Fibroblast of mammary gland (primary cell): Measurements from ENCODE around the gene MAGI1.
"Not testable (repeated sequence)": the region's sequence is repeated elsewhere in the genome, so short reads cannot be mapped to it uniquely, and the experiment has no call there.

Experiments
- DNase-seq: peaks from one replicate; pipeline ENCODE4 v3.0.0-alpha.2; 2010; ENCODE audit warnings: low read depth
- H3K4me3 ChIP-seq: 2 replicates; pipeline ENCODE4 v1.5.1; 2011; ENCODE audit warnings: low read depth, mild to moderate bottlenecking, low read length, moderate library complexity; ENCODE audit not compliant: control insufficient read depth
- TF ChIP-seq, protein P1 (sequence below): conservative IDR thresholded peaks from 2 replicates; pipeline ENCODE4 v1.5.1; 2011; ENCODE audit warnings: low read depth, low read length, inconsistent platforms; ENCODE audit not compliant: control insufficient read depth, insufficient read depth

The MAGI1 gene

GRCh38 chr3:65526656-65527055 is 512.1 kb downstream of the MAGI1 start:
- TF ChIP-seq, protein P1, sequence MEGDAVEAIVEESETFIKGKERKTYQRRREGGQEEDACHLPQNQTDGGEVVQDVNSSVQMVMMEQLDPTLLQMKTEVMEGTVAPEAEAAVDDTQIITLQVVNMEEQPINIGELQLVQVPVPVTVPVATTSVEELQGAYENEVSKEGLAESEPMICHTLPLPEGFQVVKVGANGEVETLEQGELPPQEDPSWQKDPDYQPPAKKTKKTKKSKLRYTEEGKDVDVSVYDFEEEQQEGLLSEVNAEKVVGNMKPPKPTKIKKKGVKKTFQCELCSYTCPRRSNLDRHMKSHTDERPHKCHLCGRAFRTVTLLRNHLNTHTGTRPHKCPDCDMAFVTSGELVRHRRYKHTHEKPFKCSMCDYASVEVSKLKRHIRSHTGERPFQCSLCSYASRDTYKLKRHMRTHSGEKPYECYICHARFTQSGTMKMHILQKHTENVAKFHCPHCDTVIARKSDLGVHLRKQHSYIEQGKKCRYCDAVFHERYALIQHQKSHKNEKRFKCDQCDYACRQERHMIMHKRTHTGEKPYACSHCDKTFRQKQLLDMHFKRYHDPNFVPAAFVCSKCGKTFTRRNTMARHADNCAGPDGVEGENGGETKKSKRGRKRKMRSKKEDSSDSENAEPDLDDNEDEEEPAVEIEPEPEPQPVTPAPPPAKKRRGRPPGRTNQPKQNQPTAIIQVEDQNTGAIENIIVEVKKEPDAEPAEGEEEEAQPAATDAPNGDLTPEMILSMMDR = no peak
- no peak overlapping the region for H3K4me3 ChIP-seq
- DNase-seq = no peak

DNA sequence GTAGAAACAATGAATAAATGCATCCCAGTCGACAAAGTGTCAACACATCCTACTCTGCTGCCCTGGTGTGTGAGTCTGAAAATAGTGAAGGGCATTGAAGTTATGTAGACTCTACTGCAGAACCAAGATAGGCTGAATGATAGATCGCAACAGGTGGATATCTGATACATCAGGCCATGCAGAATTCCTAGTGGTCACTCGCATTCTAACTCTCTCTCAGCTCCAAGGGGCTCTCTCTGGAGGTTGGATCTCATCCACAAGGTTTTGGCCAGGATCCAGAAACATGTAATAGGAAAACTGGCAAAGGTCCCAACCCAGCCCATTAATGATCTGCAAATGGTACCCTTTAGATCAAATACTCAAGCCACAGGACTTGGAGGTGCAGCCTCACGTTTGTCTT is 514.1 kb downstream of the MAGI1 start:
- H3K4me3 ChIP-seq = no peak overlapping the region
- no peak for DNase-seq
- TF ChIP-seq, protein P1 = no peak

DNA sequence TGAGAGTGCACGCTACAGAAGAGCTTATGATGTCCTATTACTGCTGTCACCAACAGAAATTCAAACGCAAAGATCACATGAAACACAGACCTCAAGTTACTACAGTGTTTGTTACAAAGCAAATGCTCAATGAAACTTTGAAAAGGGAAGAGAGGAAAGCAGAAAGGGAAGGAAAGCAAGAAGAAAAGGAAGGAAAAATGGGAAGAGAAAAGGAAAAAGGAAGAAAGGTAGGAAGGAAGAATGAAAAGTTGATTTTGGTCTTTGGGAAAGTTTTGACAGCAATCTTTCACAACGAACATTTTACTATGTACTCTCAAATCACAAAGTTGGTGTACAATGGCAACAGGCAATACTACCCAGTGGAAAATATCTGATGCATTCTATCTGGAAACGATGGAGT is 514.8 kb downstream of the MAGI1 start:
- TF ChIP-seq, protein P1 = no peak
- no peak for DNase-seq
- H3K4me3 ChIP-seq = no peak overlapping the region

DNA sequence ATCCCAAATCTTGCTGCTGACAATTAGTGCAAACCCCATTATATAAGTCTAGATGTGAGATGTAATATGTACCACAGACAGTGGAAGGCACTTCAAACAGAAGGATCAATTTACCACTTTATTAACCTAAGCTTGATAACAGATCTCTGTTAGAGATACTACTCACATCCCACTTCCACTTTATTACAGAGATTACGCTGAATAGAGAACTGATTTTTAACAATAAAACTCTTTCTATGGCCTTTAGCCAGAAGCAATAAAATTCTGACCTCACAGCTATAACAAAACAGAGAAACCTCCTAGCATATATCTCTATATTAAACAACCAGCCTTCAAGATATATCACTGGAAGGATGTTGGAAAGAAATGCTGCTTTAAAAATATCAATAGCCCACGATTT is 517.7 kb downstream of the MAGI1 start:
- no peak overlapping the region for H3K4me3 ChIP-seq
- no peak for DNase-seq
- TF ChIP-seq, protein P1 = no peak

- TF ChIP-seq, protein P1 = no peak
- H3K4me3 ChIP-seq = no peak overlapping the region
- no peak for DNase-seq
Measured at GRCh38 chr3:65516998-65517397, 521.7 kb downstream of the MAGI1 start.

DNA sequence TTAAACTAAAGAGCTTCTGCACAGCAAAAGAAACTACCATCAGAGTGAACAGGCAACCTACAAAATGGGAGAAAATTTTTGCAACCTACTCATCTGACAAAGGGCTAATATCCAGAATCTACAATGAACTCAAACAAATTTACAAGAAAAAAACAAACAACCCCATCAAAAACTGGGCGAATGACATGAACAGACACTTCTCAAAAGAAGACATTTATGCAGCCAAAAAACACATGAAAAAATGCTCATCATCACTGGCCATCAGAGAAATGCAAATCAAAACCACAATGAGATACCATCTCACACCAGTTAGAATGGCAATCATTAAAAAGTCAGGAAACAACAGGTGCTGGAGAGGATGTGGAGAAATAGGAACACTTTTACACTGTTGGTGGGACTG is 524.4 kb downstream of the MAGI1 start:
- DNase-seq, H3K4me3 ChIP-seq: not testable (repeated sequence)

DNA sequence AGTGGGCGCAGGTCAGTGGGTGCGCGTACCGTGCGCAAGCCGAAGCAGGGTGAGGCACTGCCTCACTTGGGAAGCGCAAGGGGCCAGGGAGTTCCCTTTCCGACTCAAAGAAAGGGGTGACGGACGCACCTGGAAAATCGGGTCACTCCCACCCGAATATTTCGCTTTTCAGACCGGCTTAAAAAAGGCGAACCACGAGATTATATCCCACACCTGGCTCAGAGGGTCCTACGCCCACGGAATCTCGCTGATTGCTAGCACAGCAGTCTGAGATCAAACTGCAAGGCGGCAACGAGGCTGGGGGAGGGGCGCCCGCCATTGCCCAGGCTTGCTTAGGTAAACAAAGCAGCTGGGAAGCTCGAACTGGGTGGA is 529.3 kb downstream of the MAGI1 start:
- not testable (repeated sequence) for H3K4me3 ChIP-seq, DNase-seq

GRCh38 chr3:65508750-65509422 is 529.8 kb downstream of the MAGI1 start:
- TF ChIP-seq, protein P1 = no peak
- no peak overlapping the region for H3K4me3 ChIP-seq
- no peak for DNase-seq
